Measurements from ENCODE around the gene CGRRF1.

Gene CGRRF1

GRCh38 chr14:54489731-54490444 lies 19.8 kb upstream of the CGRRF1 start:
- H3K27ac ChIP-seq, result peak overlapping the region; percentile 97
- TF ChIP-seq ZFX (IDR thresholded peaks at IDR 0.05) (no peak), CTCF (conservative IDR thresholded peaks at IDR 0.05) (no peak)

DNA sequence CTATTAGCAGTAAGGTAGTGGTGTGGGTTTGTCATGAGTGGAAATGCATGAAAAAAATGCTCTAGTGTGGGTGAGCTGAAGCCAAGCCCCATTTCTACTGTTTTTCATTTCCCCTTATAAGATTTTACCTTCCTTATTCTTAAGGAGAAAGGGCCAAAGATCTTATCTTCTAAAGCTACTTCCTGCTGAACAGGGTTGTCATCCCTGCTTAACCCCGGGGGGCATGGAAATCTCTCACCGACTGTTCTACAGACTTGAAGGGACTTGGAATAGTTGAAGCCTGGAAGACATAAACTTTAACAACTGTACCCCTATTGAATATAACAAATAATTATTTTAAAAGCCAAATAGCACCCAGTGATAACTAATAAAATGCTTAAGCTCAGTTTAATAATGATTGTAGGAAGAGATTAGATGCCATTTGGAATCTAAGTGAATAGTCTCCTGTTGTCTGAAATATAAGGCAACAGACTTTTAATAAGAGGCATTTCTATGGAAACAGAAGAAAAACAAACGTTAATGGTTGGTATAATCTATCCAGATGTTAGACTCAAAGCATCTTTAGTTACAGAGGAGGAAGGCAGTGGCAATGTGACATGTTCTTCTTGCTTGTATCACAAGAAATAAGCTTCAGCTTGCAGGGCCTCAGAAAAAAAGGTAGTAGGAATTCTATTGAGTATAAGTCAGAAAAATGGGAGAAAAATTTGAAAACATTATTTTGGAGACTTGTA lies 19.1 kb upstream of the CGRRF1 start:
- H3K27ac ChIP-seq, result peak overlapping the region; percentile 97; the same call in 1 of the 2 replicates
- TF ChIP-seq ZFX (IDR thresholded peaks at IDR 0.05), result no peak

- no peak; the same call in 1 of the 2 replicates for TF ChIP-seq CTCF (conservative IDR thresholded peaks at IDR 0.05)
- TF ChIP-seq ZFX (IDR thresholded peaks at IDR 0.05), result no peak
- H3K27ac ChIP-seq, result no peak overlapping the region
Measured at GRCh38 chr14:54493293-54493692, 16.4 kb upstream of the CGRRF1 start.

- H3K27ac ChIP-seq, result no peak overlapping the region
- no peak for TF ChIP-seq ZFX (IDR thresholded peaks at IDR 0.05)
- no peak for TF ChIP-seq CTCF (conservative IDR thresholded peaks at IDR 0.05)
Measured at GRCh38 chr14:54497224-54497623, 12.5 kb upstream of the CGRRF1 start.

DNA sequence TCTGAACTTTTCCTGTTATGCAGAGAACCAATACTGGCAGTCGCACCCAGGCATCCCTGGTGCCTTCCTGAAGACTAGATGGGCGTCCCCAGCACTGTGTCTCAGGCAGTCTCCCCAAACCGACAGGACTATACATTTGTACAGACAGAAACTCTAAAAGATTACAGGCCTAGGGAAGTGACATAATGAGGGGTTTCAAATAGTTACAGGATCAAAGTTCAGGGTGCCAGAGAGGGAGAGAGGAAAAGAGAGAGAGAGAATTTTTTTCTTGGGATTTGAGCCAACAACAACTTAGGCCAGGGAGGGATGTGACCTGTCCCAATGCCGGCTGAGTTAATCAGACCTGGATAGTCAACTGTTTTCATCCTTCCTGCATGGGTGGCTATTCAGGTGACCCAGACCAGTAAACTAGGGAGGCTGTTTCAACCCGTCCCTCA lies 11.6 kb upstream of the CGRRF1 start:
- no peak overlapping the region for H3K27ac ChIP-seq
- TF ChIP-seq CTCF (conservative IDR thresholded peaks at IDR 0.05) (no peak), ZFX (IDR thresholded peaks at IDR 0.05) (no peak)

DNA sequence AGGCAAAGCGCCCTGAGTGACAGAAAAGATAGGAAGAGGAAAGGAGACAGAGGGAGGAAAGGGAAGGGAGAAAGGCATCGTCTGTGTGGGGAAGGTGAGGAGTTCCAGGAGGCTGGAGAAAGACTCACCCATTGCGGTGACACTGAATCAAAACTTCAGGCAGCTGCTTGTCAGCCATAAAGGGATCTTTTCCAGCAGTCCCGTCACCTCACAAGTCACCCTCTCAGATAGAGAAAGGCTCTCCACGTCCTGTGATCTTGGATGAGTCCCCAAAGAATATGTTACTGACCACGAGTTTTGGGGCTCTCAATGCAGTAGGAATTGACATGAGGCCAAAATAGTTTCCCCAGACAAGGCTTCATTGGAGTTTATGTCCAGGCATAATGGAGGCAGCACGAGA lies 11.1 kb upstream of the CGRRF1 start:
- TF ChIP-seq CTCF (conservative IDR thresholded peaks at IDR 0.05), result no peak
- no peak for TF ChIP-seq ZFX (IDR thresholded peaks at IDR 0.05)
- no peak overlapping the region for H3K27ac ChIP-seq

DNA sequence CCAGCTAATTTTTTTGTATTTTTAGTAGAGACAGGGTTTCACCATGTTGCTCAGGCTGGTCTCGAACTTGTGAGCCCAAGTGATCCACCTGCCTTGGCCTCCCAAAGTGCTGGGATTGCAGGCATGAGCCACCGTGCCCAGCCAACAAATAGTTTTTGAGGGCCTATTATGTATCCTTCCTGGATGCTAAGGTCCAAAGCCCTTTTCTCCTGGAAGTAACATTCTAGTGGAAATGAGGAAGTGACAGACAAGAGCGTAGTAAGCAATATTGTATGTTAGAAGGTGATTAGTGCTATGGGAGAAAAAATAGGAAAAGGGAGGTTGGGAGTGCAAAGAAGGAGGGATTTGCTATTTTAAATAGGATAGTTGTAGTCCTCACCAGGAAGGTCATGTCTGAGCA lies 9.0 kb upstream of the CGRRF1 start:
- TF ChIP-seq ZFX (IDR thresholded peaks at IDR 0.05) (no peak), CTCF (conservative IDR thresholded peaks at IDR 0.05) (no peak)
- no peak overlapping the region for H3K27ac ChIP-seq
